Astrocyte of the cerebellum (primary cell): ENCODE measurements around the gene STAMBPL1.

Experiments
- DNase-seq: peaks from one replicate; pipeline ENCODE4 v3.0.0-alpha.2; 2011; ENCODE audit warnings: low read depth
- H3K4me3 ChIP-seq: 2 replicates; pipeline ENCODE4 v1.5.1; 2011; ENCODE audit warnings: mild to moderate bottlenecking, low read depth, low read length, moderate library complexity
- CTCF ChIP-seq: IDR thresholded peaks from 2 replicates; pipeline ENCODE4 v1.5.1; 2012; ENCODE audit warnings: low read length, low read depth, moderate library complexity, mild to moderate bottlenecking; ENCODE audit errors: missing control alignments
- in situ Hi-C: cut with HindIII; loops from 2 replicates; pipeline ENCODE4 v1.10.0; 2017; ENCODE audit warnings: low sequenced_read_pairs

Gene STAMBPL1

GRCh38 chr10:88895250-88895649, 15.2 kb downstream of the STAMBPL1 start:
- DNase-seq = no peak
- in situ Hi-C loops = no loop called here
- no peak for TF ChIP-seq CTCF
- no peak overlapping the region for H3K4me3 ChIP-seq

GRCh38 chr10:88896372-88896993, 16.4 kb downstream of the STAMBPL1 start:
- H3K4me3 ChIP-seq = no peak overlapping the region
- no peak for DNase-seq
- TF ChIP-seq CTCF = no peak
- in situ Hi-C loops = no loop called here

- TF ChIP-seq CTCF = no peak
- no peak for DNase-seq
- no peak overlapping the region for H3K4me3 ChIP-seq
- in situ Hi-C loops = no loop called here
These were observed 17.2 kb downstream of the STAMBPL1 start for GRCh38 chr10:88896994-88897853.

GRCh38 chr10:88898727-88899126, 18.7 kb downstream of the STAMBPL1 start:
- TF ChIP-seq CTCF = no peak
- no peak overlapping the region for H3K4me3 ChIP-seq
- DNase-seq = no peak
- in situ Hi-C loops = no loop called here

- DNase-seq = no peak
- in situ Hi-C loops = no loop called here
- TF ChIP-seq CTCF = no peak
- no peak overlapping the region for H3K4me3 ChIP-seq
These were observed 19.8 kb downstream of the STAMBPL1 start for GRCh38 chr10:88899886-88900285.

GRCh38 chr10:88901206-88901983, 21.4 kb downstream of the STAMBPL1 start:
- no peak overlapping the region for H3K4me3 ChIP-seq
- DNase-seq = no peak
- no peak for TF ChIP-seq CTCF
- in situ Hi-C loops = no loop called here
